HPDE6-E6E7 (cell line): ENCODE results near the gene VEGFA.

Source experiments
- DNase-seq: peaks from one replicate; pipeline ENCODE4 v3.0.0; 2011; ENCODE audit warnings: missing footprints; ENCODE audit errors: extremely low spot score

VEGFA gene

GRCh38 chr6:43821101-43821886, 51.3 kb downstream of the VEGFA start:
- no peak for DNase-seq

GRCh38 chr6:43823390-43823789, 53.4 kb downstream of the VEGFA start:
- DNase-seq = no peak

GRCh38 chr6:43823879-43824702, 54.1 kb downstream of the VEGFA start:
- no peak for DNase-seq

GRCh38 chr6:43824703-43825064, 54.7 kb downstream of the VEGFA start:
- DNase-seq = no peak

- no peak for DNase-seq
Observed at GRCh38 chr6:43825187-43826115, 55.4 kb downstream of the VEGFA start.

- DNase-seq = no peak
Observed at GRCh38 chr6:43826730-43827129, 56.7 kb downstream of the VEGFA start.

- DNase-seq = no peak
Observed at GRCh38 chr6:43827898-43828297, 57.9 kb downstream of the VEGFA start.

GRCh38 chr6:43828711-43829110, 58.7 kb downstream of the VEGFA start:
- no peak for DNase-seq

GRCh38 chr6:43829470-43829869, 59.5 kb downstream of the VEGFA start:
- DNase-seq = no peak

GRCh38 chr6:43830775-43831174, 60.8 kb downstream of the VEGFA start:
- no peak for DNase-seq

- DNase-seq = no peak
Observed at GRCh38 chr6:43831191-43831590, 61.2 kb downstream of the VEGFA start.

- no peak for DNase-seq
Observed at GRCh38 chr6:43833223-43833995, 63.4 kb downstream of the VEGFA start.

GRCh38 chr6:43833996-43834390, 64.0 kb downstream of the VEGFA start:
- DNase-seq = no peak

- DNase-seq = no peak
Observed at GRCh38 chr6:43834528-43835155, 64.6 kb downstream of the VEGFA start.

- DNase-seq = no peak
Observed at GRCh38 chr6:43835872-43836419, 65.9 kb downstream of the VEGFA start.
